GM21529 (cell line): Measurements from ENCODE around the gene PSTPIP2.
"Not testable (repeated sequence)": the region's sequence is repeated elsewhere in the genome, so short reads cannot be mapped to it uniquely, and the experiment has no call there.

Experiments used
- ATAC-seq: cut with Tn5 transposase; IDR thresholded peaks from one replicate; pipeline ENCODE4 v1.9.1; 2021; ENCODE audit not compliant: unreplicated experiment

The PSTPIP2 gene

DNA sequence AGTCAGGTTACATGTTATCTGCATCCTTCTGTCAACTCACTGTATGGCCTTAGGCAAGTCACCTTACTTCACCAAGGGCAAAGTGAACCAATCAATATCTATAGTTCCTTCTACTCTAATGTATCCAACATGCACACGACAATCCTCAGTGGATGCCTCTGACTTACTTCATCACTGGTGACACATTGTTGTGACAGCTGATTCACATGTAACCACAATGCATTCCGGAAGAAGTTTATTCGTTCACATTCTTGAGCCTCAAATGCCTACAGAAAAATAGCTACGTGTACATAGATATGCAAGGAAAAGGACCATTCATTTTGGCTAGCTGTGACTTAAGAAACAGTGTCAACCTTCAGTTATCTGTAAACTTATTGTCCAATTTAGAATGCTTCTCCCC is 78.6 kb downstream of the PSTPIP2 start:
- no peak for ATAC-seq

DNA sequence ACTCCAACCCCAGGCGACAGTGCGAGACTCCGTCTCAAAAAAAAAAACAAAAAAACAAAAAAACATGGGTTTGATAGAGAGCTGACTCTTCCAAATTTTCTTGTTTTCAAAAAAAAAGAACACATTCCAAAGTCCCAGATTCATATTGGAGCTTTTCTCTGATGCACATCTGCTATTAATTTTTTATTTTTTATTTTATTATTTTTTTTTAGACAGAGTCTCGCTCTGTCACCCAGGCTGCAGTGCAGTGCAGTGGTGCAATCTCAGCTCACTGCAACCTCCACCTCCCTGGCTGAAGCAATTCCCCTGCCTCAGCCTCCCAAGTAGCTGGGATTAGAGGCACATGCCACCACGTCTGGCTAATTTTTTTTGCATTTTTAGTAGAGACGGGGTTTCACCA is 79.5 kb downstream of the PSTPIP2 start:
- not testable (repeated sequence) for ATAC-seq

DNA sequence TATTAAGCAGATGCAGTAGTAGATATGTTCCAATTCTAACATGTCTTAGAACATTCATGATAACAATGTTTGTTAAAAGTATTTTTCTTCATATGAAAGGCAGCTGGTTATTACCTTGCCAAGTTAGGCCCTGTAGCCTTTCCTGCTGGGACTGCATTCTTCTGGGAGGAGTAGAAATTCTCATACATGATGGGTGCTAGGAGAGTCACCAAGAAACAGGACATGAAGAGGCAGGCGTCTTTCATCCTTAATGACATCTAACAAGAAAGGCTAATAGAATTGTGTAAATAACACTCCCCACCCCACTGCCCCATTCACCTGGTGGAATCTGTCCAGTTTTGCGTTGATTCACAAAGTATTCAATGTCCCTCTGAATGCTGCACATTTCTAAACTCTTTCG is 80.3 kb downstream of the PSTPIP2 start:
- no peak for ATAC-seq

DNA sequence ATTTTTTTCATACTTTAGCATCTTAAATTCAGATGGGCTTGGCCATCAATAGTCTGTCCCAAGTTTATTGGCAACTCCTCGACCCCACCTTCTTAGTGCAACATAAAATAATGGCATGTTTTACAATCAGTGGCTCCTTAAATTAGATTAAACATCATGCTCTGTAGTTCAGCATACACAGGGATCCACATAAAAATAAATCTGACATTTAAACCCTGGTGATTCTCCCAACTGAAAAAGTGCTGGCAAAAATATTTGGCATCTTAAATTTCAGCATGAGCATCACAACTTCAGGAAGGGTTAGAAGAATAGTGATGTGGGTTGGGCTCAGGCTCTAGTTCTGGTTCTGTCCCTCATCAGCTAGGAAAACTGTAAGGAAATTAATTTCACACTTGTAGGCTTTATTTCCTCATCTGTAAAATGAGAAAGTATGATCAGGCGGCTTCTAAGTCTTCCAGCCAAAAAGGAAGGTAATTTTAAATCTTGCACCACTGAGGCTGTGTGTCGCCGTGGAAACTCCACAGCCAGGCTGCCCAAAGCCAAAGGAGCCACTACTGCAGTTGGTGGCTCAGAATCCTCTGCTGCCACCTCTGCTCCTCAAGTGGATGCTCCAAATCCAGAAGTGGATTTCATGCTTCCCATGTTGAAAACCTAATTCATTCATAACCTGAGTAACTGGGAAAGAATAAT is 87.4 kb downstream of the PSTPIP2 start:
- no peak for ATAC-seq

DNA sequence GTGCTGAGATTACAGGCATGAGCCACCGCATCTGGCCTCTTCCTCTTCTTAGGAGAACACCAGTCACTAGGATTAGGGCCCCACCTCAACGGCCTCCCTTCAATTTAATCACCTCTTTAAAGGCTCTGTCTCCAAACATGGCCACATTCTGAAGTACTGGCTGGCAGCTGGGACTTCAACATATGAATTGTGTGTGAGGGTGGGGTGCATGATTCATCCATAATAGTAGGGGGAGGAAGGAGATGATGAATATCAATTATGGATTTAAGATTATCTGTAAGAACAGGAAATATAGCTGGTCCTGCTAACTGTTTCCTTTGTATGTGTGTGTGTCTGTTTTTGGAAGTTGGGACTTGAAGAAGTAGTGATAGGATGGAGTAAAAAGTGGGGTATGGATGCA is 90.2 kb downstream of the PSTPIP2 start:
- no peak for ATAC-seq

DNA sequence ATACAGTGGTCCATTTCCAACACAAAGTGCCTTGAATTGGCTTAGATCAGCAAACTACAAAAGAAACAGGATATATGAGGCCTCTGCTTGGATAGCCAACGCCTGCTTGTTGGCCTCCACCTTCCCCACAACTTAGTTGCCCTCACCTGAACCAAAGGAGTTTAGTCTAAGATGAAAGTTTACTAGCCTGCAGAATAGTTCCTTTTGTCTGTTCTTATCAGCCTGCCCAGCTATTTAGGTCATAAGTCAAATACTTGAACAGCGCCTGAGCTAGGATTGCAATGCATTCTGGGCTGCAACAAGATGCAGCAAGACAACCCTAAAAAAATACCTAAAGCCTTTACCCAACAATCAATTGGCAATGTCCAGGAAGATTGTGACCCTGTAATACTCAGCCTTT is 91.8 kb downstream of the PSTPIP2 start:
- ATAC-seq, result no peak

DNA sequence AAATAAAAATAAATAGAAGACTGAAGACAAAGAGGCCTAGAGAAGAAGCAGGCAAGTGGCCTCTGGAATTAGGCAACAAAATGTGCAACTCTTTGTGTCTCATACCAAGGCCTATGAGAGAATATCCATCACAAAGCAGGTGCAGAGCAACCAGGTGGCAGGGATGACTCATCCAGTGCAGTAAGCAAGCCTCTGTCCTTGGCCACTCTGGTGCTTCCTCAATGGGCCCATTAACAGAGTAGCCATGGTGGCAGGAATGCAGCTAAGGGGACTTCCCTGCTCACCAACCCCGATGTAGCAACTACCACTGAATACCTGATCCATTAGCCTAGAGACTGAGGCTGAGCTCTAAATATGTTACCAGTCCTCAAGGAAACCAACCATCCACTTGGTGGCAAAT is 94.0 kb downstream of the PSTPIP2 start:
- no peak for ATAC-seq

DNA sequence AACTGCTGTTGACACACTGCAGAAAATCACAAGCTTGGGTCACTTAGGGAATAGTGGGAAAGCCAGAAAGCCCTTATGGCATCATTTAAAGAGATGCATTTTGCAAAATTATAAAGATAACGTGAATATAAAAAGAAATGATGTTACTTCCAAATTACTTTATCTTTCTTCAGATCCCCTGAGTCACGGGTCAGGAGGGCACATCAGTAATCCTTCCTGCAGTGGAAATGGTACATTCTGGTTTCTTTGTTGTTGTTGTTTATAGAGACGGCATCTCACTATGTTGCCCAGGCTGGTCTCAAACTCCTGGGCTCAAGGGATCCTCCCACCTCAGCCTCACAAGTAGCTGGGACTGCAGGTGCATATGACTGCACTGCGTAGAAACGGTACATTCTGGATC is 95.1 kb downstream of the PSTPIP2 start:
- ATAC-seq, result no peak

DNA sequence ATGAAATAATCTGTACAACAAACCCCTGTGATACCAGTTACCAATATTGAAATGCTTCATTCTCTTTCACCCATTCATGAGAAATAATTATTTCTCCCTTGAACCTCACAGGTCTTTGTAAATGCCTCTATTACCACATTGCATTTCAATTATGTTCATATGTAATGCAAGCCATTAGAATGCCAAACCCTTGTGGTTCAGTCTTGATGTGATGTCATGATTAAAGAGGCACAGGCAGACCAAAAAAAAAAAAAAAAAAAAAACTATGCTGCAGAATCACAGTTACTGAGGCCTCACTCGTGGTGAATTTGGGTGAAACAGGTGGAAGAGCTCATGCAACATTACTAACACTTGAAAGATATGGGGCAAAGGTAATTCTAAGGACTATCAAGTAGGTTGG is 95.5 kb downstream of the PSTPIP2 start:
- ATAC-seq, result no peak

DNA sequence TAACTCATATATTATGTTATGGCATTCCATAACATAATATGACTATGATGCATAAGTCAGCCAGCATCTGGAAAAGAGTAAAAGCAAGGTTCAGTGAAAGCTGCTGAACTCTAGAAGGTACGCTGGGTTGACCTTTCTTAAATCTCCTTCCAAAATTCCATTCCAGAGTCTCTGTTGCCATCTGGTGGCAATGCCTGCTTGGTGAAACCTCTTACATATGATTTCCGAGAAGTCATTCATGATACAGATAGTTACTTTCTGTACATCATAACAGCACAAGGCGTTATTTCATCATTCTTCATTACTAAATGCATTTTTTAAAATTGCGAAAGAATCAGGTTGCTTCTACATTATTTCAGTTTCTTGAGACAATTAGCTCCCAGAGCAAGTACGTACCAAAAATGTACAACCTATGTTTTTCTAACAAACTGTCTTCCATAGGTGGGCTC is 97.9 kb downstream of the PSTPIP2 start:
- no peak for ATAC-seq

DNA sequence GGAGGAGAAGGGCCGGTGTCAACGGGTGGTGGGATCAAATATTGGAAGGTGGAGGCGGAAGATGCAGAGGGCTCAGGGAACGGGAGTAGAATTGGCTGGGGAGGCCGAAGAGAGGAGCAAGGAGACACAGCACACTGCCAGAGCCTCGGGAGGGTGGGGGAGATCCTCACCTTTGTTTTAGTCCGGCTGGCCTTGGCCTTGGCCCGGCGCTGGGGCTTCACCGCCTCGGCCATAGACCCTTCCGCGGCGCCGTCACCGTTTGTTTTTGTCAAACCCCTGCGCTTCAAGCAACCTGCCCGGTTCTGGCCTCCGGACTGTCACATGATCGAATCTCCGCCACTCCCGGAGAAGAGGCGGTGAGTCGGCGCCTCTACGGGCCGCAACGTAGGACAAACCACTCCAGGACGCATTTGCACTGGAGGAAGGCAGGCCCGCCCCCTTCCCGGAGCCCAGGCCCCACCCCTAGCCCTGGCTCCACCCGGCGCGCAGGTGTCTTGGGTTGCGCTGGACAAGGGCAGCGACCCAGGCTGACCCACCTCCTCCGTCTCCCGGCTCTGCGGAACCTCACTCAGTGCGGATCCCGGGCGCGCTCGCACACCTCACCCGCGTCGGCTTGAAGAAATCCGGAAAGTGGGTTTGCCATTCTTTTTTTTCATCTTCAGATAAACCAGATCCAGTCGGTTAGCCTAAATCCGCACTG is 104.9 kb downstream of the PSTPIP2 start, which contains the start of gene EPG5:
Gene EPG5, minus strand, starts transcription at position 323 of the 700 bp plus-strand sequence. Its CDS starts 90 bp downstream, at position 233.
- ATAC-seq, result peak; percentile 95

DNA sequence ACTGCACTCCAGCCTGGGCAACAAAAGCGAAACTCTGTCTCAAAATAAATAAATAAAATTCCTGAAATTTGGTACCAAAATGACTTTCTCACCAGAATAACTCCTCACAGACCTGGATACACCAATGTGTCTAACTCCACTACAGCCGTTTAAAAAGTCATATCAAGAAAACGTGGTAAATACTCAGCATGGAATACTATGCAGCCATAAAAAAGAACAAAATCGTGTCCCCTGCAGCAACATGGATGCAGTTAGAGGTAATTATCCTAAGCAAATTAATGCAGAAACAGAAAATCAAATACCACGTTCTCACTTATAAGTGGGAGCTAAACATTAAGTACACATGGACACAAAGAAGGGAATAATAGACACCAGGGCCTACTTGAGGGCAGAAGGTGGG is 107.1 kb downstream of the PSTPIP2 start:
- not testable (repeated sequence) for ATAC-seq

DNA sequence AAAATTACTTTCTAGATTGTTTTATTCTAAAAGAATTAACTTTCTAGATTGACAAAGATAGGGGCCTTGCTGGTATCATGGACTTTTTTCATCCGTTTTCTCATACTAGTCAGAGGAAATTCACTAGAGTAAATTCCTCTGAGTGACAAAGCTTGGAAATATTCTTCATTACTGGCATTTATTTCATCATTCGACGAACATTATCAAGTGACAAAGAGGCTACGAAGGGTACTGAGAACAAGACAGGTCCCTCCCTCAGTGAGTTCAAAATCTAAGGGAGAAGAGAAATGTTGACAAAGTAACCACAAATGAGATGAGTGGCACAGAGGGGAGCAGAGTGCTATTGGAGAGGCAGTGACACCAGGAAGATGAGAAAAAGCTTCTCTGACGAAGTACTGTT is 109.2 kb downstream of the PSTPIP2 start:
- ATAC-seq, result no peak

DNA sequence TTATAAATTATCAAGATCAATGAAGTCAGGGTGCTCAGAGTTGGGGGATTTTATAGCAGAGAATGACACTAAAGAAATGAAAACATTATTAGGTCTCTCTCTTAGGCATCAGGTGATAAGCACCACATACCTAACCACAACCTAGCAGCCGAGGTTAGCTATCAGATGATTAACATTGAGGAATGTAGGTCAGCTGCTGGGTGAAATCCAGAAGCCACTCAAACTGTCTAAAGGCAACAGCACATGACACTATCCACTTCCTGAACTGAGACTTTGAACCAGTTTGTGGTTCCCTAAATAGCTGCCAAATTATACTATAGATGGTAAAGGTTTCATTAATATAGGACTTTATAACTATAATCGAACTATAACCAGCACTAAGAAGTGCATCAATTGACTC is 109.6 kb downstream of the PSTPIP2 start:
- ATAC-seq, result no peak

DNA sequence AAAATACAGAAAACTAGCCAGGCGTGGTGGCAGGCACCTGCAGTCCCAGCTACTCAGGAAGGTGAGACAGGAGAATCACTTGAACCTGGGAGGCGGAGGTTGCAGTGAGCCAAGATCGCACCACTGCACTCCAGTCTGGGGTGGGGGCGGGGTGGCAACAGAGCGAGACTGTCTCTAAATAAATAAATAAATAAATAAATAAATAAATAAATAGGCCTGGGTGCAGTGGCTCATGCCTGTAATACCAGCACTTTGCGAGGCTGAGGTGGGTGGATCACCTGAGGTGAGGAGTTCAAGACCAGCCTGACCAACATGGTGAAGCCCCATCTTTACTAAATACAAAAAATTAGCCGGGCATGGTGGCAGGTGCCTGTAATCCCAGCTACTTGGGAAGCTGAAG is 112.6 kb downstream of the PSTPIP2 start:
- ATAC-seq, result not testable (repeated sequence)

DNA sequence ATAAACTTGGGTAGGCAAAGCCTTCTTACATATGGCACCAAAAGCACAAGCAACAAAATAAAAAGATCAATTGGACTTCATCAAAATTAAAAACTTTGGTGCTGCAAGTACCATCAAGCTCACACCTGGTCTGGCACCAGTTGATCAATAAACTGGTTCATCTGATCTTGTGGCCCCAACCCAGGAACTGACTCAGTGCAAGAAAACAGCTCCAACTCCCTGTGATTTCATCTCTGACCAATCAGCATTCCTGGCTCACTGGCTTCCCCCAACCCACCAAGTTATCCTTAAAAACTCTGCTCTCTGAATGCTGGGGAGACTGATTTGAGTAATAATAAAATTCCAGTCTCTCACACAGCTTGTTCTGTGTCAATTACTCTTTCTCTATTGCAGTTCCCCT is 113.3 kb downstream of the PSTPIP2 start:
- ATAC-seq, result no peak

DNA sequence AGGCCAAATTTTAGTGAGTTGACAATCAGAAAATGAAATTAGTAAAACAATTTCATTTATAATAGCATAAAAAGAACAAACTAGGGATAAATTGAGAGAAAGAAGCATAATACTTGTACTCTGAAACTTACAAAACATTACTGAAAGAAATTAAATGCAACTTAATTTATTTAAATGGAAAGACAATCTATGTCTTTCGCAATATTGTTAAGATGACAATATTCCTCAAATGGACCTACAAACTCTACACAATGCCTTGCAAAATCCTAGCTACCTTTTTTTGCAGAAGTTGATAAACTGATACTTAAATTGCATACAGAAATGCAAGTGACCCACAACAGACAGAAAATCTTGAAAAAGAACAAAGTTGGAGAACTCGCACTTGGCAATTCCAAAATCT is 114.0 kb downstream of the PSTPIP2 start:
- no peak for ATAC-seq

DNA sequence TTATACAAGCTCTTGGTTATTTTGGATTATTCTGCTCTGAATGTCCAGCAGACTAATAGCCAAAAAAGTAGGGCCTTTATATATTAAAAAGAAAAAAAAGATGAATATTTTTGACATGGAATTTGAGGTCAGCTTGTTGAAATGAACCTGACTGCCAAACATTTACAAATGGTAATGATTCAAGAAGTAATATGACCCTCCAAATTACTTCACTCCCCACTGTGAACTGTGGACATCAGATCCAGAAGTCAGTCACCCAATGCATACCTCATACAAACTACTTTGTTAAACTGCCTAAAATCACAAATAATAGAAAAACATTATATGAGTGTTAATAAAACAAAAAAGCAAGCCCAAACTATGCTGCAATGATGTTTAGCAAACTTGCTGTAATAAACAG is 115.0 kb downstream of the PSTPIP2 start:
- ATAC-seq, result no peak

DNA sequence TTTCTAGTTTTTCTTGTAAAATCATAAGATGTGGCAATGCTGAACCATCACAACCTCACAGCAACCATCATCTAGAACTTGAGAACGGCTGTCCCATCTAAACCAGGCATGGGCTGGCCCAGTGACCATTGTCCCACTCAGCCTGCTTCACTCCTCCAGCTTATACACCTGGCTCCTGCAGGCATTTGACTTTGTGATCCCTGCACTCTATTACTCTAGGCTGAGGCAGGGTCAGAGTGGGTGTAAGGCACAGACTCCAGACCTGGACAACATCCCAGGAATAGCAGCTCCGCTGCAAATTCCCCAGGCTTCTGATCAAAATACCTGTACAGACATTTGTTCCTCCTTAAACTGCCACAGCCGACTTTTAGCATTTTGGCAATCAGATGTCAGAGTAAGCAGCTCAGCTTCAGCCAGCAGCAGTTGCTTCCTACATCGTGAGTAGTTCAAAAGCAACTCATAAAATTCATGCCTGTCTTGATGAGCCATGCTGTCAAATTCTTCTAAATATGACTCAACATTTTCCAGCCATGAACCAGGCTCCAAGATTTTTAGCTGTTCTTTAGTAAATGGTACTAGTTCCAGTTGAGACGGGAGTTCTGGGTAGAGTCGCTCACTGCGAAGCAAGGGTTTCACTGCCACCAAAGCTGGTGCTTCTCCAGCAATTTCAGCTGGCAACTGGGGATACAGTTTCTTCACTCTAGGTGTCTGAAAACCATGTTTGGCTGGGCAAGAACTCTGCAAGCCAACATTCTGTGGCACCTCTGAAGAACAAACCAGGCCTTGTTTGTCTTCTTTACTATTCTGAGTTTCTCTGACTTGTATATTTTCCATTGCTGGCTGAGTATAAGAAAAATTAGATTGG is 117.8 kb downstream of the PSTPIP2 start:
- ATAC-seq, result no peak

DNA sequence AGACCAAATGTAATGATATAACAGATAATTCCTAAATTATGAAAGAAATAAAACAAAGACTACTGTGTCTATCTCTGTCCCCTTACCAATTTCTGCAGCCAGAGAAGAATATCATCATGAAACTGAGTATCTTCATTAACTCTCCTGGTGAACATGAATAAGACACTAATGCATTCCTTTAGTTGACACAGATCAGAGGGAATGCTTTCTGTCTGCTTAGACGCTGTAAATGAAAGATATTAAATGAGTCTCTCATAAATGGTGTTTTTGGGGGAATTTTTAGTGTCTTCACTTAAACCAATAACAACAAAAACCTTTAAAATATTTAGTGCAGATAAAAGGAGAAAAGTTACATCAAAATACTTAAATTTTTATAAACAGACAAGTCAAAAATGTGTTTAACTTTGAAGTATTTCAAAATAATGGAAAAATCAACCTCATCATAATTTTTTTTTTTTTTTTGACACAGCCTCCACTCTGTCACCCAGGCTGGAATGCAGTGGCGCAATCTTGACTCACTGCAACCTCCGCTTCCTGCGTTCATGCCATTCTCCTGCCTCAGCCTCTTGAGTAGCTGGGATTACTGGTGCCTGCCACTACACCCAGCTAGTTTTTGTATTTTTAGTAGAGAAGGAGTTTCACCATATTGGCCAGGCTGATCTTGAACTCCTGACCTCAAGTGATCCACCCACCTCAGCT is 120.9 kb downstream of the PSTPIP2 start:
- ATAC-seq, result no peak

DNA sequence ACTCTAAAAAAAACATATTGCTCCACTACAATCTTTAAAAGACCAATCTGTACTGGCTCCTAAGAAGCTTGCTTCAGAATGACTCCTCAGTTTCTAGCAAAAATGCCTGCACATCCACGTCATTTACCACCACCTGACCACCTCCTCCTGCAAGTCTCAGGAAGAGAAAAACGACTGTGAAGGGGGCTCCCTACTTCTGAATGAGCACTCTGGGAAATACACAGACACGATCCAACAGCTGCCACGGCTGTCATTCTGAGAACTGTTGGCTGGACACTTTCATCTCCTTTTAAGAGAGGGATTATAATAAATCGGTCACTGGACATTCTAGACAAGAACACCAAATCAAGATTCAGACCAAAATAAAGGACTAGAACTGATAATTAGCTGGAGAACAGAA is 126.4 kb downstream of the PSTPIP2 start:
- no peak for ATAC-seq
